HG03457 (cell line): ENCODE measurements around the gene DAO.

Experiments
- ATAC-seq: cut with Tn5 transposase; IDR thresholded peaks from one replicate; pipeline ENCODE4 v1.9.1; 2021; ENCODE audit warnings: moderate number of reproducible peaks; ENCODE audit not compliant: unreplicated experiment

Gene DAO

DNA sequence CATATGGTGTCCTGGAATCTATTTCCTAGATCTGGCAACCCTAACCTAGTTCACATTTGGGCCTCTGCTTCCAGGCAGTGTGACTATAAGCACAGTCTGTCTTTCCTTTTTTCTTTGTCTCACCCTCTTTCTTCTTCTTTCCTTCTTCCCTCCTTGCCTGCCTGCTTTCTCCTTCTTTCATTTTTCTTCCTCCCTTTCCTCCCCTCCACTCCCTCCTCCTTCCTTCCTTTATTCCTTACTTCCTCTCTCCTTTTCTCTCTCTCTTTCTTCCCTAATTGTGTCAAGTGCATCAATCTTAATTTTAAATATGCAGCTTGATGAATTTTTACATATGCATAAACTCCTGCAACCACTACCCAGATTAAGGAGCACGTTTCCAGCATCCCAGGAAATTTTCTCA lies 4.6 kb upstream of the DAO start:
- no peak for ATAC-seq

DNA sequence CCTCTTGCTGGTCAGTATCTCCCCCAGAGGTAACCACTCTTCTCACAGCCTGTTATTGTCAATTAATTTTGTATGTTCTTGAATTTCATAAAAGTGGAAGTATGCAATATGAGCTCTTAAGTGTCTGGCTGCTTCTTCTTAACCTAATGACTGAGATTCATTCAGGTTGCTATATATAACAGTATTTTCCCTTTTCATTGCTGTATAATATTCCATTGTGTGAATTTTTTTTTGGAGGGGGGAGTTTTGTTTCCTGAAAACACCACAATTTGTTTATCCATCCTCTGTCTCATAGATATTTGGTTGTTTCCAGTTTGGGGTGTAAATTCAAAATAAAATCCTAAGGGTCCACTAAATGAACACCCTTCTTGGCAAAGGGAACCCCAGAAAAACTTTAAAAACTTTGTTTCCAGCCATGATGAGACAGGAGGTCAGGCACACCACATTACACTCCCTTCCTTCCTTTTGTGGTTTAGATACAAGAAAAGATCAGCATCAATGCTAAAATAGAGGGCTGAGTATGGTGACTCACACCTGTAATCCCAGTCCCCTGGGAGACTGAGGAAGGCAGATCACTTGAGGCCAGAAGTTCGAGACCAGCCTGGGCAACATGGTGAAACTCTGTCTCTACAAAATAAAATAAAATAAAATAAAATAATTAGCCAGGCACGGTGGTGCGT lies 4.1 kb upstream of the DAO start:
- no peak for ATAC-seq

DNA sequence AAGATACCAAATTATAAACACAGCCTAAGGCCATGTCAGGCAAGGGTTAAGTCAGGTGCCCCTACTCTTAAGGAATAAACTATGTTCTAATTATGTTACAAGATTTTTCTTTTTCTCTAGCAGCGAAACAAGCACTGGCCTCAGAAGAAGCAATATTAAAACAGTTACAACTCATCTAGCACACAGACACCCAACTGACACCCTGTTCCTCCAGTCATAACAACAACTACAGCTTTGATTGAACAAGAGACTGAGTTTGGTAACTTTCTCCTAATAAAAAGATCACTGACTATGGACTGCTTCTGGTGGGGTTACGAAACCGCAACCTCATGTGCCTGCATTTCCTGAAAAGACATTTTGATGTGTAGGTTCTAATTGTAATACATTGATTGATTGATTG lies 3.3 kb upstream of the DAO start:
- no peak for ATAC-seq

DNA sequence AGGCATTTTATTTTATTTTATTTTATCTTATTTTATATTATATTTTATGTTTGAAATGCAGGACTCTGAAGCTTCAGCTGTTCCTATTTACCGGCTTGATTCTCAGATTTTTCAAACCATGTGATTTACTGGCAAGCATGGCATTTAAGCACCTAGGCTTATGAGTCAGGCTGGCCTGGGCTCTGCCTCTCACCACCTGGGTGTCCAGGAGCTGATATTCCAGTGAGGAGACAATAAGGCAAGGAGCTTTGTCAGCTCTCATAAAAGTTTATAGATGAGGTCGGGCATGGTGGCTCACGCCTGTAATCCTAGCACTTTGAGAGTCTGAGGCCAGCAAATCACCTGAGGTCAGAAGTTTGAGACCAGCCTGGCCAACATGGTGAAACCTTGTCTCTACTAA lies 2.1 kb downstream of the DAO start:
- no peak for ATAC-seq

DNA sequence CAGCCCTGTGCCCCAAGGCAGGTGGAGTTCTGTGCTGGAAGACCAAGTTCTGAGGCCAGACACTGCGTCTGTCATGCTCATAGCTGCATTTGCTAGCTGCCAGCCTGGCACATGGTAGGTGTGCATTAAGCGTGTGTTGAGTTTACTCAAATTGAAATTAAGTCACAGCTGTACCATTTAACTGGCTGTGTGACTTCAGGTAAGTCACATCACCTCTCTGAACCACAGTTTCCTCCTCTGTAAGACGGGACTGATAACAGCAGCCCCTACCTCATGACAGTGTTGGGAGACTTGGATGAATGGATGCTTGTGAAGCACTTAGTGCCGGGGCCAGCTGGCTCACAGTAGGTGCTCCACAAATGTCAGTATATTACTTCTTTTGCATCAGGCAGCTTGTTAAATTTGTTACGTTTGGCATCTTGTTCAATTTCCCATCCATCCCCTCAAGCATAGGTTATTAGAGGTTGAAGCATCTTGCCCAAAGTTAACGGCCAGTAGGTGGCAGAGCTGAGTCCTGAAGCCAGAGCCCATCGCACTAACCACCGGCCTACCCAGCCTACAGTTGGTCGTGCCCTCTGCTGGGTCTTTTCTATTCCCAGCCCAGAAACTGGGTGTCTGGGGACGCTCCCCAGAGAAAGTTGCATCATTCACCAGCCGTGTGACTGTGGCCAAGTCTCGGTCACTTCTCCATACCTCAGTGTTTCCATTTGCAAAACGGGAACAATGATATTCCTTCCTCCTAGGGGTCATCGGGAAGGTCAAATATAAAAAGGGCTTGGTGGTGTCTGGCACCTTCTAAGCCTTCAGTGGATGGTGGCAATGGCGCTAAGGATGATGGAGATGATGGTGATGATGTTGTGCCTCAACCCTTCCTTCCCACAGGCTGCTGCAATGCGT lies 4.5 kb downstream of the DAO start:
- ATAC-seq, result no peak

DNA sequence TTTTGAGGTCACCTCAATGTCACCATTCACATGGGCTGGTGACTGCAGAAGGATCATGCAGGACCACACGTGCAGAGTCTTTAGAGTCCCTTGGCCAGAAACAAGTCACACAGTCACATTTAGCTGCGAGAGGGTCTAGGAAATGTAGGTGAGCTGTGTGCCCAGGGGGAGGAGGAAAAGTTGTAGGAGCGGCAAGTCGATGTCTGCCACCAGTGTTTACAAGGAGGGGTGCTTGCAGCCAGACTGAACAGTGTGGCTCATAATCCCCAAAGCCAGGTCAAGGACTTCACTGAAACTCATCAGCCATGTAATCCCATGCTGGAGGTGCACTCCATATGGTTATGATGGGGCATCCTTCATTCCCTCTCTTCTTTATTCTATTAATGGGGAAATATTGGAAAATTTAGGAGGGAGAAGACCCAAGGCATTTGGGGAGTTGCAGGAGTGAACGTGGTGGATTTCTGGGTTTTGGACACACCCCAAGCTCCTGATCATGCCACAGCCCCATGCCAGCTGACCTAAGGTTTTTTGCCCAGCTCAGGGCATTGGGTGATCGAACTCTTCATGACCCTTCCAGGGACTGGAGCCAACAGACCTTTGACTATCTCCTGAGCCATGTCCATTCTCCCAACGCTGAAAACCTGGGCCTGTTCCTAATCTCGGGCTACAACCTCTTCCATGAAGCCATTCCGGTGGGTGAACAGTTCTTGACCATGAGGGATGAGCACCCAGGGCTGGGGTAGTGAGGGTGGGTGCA lies 7.2 kb downstream of the DAO start:
- no peak for ATAC-seq

DNA sequence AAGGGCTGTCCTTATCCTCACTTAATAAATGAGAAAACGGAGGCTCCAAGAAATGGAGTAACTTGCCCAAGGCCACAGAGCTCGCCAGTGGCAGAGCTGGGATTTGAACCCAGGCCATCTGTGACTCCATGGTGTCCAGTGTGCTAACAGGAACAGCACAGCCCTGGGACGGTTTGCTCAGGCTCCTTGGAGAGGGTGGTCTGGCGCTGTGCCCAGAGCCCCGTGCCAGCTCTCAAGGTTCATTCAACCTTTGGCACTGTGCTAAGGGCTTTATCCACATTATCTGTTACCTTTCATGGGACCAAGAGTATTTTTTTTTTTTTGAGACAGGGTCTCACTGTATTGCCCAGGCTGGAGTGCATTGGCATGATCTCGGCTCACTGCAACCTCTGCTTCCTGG lies 8.1 kb downstream of the DAO start:
- no peak for ATAC-seq

DNA sequence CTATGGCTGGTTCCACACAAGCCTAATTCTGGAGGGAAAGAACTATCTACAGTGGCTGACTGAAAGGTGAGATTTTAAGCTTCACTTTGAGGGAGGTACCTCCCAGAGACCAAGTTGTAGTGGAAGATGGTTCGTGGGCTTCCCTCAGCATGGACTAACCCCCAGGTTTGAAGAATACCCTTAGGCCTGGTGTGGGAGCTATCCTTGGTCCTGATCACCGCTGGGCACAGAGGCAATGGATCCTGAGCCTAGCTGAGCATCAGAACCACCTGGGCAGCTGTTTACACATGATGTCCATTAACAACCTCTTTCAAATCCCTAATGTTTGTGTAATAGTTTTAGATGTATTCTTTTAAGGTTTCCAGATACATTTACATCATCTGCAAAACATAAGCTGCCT lies 10.3 kb downstream of the DAO start:
- no peak for ATAC-seq

DNA sequence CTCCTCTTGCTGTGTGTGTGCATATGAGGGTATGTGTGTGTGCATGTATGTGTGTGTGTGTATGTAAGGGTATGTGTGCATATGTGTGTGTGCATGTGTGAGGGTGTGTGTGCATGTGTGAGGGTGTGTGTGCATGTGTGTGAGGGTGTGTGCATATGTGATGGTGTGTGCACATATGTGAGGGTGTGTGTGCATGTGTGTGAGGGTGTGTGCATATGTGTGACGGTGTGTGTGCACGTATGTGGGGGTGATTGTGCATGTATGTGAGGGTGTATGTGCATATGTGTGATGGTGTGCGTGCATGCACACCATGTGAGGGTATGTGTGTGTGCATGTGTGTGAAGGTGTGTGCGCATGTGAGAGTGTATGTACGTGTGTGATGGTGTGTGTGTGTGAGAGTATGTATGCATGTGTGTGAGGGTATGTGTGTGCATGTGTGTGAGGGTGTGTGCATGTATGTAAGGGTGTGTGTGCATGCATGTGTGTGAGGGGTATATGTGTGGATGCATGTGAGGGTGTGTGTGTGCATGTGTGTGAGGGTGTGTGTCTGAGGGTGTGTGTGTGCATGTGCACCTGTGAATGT lies 15.4 kb downstream of the DAO start:
- no peak for ATAC-seq

DNA sequence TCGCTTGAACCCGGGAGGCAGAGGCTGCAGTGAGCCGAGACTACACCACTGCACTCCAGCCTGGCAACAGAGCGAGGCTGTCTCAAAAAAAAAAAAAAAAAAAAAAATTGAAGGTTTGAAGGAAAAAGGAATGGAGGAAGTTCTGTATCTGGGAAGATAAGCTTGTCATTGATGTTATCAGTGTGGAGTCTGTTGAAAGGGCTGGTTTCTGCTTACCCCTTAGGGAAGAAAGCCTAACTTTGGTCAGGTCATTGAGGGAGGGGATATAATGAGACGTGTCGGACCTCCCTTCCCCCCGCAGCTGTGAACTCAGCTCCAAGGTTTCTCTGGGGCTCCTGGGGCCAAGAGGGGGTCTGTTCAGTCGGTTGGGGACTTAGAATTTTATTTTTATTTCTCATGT lies 16.4 kb downstream of the DAO start:
- no peak for ATAC-seq

DNA sequence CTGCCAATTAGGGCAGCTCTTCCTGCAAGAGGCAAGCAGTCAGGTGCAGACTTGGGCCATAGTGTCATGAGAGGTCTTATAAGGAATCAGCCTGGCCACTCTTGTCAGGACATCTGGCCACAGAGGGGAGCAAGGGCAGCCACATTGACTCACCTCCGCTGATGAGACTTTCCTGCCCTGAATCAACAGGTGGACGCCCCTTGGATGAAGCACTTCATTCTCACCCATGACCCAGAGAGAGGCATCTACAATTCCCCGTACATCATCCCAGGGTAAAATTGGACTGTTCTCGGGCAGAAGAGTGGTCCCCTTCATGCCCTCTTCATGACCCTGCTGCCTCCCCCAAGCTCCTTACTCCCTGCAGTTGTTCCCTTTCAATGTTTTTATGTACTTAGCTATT lies 16.9 kb downstream of the DAO start:
- no peak for ATAC-seq

DNA sequence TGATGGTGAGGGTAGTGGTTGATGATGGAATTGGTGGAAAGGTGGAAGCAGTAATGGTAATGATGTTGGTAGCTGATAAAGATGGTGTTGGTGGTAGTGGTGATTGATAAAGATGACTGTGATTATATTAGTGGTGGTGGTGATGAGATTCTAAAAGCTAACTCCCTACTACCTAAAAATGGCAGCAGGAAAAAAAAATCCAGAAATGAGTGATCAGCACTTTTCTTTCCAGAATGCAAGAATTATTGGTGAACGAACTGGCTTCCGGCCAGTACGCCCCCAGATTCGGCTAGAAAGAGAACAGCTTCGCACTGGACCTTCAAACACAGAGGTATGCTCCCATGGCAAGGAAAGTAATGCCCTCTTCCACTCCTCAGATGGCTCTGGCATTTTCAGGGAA lies 19.3 kb downstream of the DAO start:
- no peak for ATAC-seq

DNA sequence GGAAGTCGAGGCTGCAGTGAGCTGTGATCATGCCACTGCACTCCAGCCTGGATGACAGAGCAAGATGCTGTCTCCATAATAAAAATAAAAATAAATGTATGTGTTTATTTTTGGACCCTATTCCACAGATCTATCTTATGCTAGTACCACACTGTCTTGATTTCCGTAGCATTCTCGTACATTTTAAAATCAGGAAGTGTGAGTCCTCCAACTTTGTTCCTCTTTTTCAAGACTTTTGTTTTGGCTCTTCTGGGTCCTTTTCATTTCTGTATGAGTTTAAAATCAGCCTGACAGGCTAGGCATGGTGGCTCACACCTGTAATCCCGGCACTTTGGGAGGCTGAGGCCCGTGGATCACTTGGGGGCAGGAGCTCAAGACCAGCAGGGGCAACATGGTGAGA lies 25.8 kb downstream of the DAO start:
- ATAC-seq, result no peak

DNA sequence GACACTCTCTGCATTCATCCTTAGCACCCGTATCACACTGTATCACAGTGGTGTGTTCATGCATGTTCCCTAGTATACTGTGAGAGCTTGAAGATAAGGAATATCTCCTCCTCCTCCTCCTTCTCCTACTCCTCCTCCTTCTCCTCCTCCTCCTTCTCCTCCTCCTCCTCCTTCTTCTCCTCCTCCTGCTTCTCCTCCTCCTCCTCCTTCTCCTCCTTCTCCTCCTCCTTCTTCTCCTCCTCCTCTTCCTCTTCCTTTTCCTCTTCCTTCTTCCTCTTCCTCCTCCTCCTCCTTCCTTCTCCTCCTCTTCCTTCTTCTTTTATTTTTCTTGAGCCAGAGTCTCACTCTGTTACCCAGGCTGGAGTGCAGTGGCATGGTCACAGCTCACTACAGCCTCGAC lies 27.1 kb downstream of the DAO start:
- no peak for ATAC-seq

DNA sequence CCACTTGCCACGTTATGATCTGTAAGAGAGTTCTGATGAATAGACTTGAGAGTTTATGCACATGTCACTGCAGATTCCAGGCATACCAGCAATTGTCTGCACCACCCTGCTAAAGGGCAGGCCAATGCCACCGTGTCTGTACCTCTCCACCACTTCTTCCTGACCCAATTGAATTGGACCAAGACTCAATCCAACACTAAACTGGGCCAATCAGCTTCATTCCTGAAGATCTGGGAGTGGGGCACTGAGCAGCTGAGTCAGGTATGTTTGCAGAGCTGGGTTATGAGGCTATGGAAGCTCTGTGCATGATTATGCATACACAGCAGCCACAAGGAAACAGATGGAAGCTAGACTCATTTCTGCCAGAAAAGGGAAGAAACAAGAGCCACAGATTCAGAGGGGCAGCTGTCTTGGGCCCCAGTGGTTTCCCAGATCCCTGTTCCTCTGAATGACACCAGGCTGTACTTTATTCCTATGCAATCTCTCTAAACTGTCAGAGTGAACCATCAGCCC lies 28.0 kb downstream of the DAO start:
- ATAC-seq, result no peak

DNA sequence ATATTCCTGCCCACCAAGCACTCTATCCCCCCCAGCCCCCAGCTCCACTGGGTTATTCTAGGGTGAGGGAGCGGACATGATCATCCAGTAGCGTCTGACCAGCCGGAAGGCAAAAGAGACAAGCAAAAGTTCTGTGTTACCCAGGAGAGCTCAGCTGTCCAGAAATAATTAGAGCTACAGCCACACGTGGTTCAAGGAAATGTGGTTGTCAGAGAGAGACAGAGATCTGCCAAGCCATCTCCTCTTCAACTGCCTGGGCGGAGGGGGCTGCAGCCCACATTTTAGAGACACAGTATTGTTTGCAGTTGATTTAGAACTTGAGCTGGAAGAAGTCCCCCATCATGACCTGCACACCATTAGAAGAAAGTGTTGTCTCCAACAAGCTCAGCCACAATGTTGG lies 30.4 kb downstream of the DAO start:
- ATAC-seq, result no peak

DNA sequence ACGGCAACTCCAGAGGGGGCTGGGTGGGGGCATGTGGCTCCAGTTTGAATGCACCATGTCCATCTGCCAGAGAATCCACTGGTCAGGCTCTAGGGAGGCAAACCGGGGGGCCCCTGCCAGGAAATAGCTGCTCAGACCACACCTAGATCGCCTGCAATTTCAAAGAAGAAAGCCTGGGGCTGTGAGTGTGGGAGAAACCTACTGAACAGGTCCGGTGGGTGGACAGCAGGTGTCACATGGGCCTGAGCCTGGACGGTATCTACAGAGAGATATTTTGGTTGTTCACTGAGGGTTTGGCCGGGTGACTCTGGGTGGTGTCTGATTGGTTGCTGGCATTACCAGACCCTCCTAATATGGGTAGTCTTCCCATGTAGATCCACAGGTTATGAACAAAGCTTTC lies 32.0 kb downstream of the DAO start:
- ATAC-seq, result no peak

DNA sequence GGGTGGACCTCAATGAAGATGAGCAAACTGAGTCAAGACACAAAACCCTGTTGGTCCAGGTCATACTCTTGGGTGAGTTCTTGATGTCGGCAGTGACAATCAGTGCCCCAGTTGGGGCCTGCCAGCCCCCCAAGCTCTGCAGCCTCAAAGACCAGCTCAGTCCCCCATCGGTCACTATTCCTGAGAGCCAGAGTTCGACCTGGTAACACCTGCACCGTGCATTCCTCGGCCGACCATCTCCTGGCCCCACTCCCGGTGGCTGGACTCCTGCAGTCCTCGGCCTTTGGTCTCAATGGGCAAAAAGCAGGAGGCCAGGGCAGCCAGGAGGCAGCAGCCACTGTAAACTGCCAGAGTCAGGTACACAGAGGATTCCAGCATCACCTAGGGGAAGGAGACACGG lies 32.5 kb downstream of the DAO start:
- no peak for ATAC-seq

DNA sequence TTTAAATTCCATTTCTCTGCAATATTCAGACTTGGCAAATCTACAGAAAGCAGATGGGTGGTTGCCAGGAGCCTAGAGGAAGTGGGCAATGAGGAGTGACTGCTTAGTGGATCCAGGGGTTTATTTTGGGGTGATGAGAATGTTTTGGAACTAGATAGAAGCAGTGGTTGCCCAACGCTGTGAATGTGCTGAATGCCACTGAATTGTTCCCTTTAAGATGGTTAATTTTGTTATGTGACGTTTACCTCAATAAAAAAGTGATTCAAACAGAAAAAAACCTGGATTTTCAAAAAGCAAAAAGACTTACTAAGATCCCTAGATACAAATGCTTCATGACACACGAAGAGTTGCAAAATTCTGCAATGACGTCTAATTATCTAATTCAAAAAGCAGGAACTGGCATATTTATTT lies 34.2 kb downstream of the DAO start:
- ATAC-seq, result no peak

DNA sequence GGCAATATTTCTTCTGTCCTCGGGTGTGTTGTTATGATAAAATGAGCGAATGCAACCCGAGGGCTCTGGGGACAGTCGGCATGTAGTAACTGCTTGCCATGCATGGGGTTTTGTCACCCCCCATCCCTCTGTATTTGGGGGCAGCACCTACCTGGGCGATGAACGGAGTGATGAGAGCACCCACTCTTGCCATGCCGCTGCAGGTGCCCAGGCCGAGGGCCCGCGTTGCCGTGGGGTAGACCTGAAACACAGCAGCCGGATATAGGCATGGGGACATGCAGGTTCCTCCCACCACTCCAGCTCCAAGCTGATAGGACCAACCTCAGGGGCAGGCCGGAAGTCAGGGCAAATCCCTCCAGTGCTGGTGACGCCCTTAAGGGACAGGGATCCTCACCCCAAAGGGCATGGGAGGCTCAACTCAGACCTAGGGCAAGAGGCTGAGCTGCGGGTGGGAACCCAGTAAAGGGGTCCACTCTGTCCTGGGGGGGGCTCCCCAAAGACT lies 35.8 kb downstream of the DAO start:
- ATAC-seq, result no peak

DNA sequence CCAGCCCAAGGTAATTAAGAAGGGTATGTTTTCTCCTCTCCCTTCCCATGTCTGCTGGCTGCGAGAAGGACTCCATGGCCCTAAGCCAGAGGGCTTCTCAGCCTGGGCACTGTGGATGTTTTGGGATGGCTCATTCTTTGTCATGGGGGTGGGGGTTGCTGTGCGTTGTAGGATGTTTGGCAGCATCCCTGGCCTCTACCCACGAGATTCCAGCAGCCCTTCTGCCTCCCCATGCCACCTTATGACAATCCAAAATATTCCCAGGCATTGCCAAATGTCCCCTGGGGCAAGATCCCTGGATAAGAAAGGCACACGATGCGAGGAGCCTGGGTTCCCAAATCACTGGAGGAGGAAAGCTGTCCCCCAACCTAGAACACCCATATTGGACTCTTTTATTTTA lies 36.4 kb downstream of the DAO start:
- ATAC-seq, result no peak
